Fibroblast of skin of left quadriceps (primary cell): ENCODE results near the gene KRT82.
"Not testable (repeated sequence)": the region's sequence is repeated elsewhere in the genome, so short reads cannot be mapped to it uniquely, and the experiment has no call there.

ENCODE experiments used
- DNase-seq, 2 experiments: peaks; one replicate each; pipeline ENCODE4 v3.0.0-alpha.2; 2013; ENCODE audit warnings: low read depth in 2 of 2

The KRT82 gene

GRCh38 chr12:52405922-52406385, at the start of gene KRT82:
KRT82 (minus strand) TSS chr12:52406335; CDS start chr12:52406277, 58 bp downstream.
- DNase-seq = no peak

GRCh38 chr12:52455821-52456220, 49.7 kb upstream of the KRT82 start:
- DNase-seq = no peak

GRCh38 chr12:52454411-52455201, 48.5 kb upstream of the KRT82 start:
- DNase-seq = no peak

- DNase-seq = no peak
Observed at GRCh38 chr12:52452101-52452500, 46.0 kb upstream of the KRT82 start, which contains the start of gene KRT6B. KRT6B (minus strand) TSS chr12:52452146; CDS start chr12:52452078, 68 bp downstream.

GRCh38 chr12:52448228-52448627, 42.1 kb upstream of the KRT82 start:
- no peak for DNase-seq

- not testable (repeated sequence) for DNase-seq
Observed at GRCh38 chr12:52447196-52447595, 41.1 kb upstream of the KRT82 start.

GRCh38 chr12:52446367-52447045, 40.4 kb upstream of the KRT82 start:
- DNase-seq = no peak

- DNase-seq = no peak
Observed at GRCh38 chr12:52445876-52446275, 39.7 kb upstream of the KRT82 start.

- no peak for DNase-seq
Observed at GRCh38 chr12:52444647-52445595, 38.8 kb upstream of the KRT82 start.

GRCh38 chr12:52443966-52444365, 37.8 kb upstream of the KRT82 start:
- DNase-seq = no peak

GRCh38 chr12:52442600-52443061, 36.5 kb upstream of the KRT82 start:
- DNase-seq = peak; percentile 60 to 69

- DNase-seq = no peak
Observed at GRCh38 chr12:52441320-52441911, 35.3 kb upstream of the KRT82 start.

- no peak for DNase-seq
Observed at GRCh38 chr12:52440821-52441319, 34.7 kb upstream of the KRT82 start.

GRCh38 chr12:52439845-52440244, 33.7 kb upstream of the KRT82 start:
- no peak for DNase-seq

- DNase-seq = no peak
Observed at GRCh38 chr12:52439420-52439819, 33.3 kb upstream of the KRT82 start.

- DNase-seq = no peak
Observed at GRCh38 chr12:52438305-52439301, 32.5 kb upstream of the KRT82 start.

GRCh38 chr12:52437508-52437907, 31.4 kb upstream of the KRT82 start:
- DNase-seq = no peak

GRCh38 chr12:52436828-52437474, 30.8 kb upstream of the KRT82 start:
- no peak for DNase-seq
